ENCODE data around the gene CPNE5.

Gene CPNE5

GRCh38 chr6:36825994-36826393 is 13.2 kb downstream of the CPNE5 start:
- Mint-ChIP-seq H3K9me3 (no peaks in the 10 kb centered on the region), H3K4me1 (peaks cover 6% of the 10 kb centered on the region), H3K27ac (ENCODE audit: low read depth) (no peak overlapping the region), H3K4me3 (no peak overlapping the region), H3K27me3 (peaks cover 37% of the 10 kb centered on the region), H3K36me3 (ENCODE audit: insufficient read depth) (no peaks in the 10 kb centered on the region)
- ATAC-seq (replicated peaks; ENCODE audit: extremely low read depth, poor library complexity, severe bottlenecking), result no peak
- DNase-seq (ENCODE audit: low spot score in 2 of 2), result no peak

GRCh38 chr6:36825452-36825851 is 13.8 kb downstream of the CPNE5 start:
- peaks cover 37% of the 10 kb centered on the region for H3K27me3 Mint-ChIP-seq
- H3K27ac Mint-ChIP-seq (ENCODE audit: low read depth), result no peak overlapping the region
- H3K4me3 Mint-ChIP-seq, result no peak overlapping the region
- H3K36me3 Mint-ChIP-seq (ENCODE audit: insufficient read depth), result no peaks in the 10 kb centered on the region
- H3K9me3 Mint-ChIP-seq, result no peaks in the 10 kb centered on the region
- ATAC-seq (replicated peaks; ENCODE audit: extremely low read depth, poor library complexity, severe bottlenecking), result no peak
- H3K4me1 Mint-ChIP-seq, result peaks cover 6% of the 10 kb centered on the region
- no peak for DNase-seq (ENCODE audit: low spot score in 2 of 2)

GRCh38 chr6:36824253-36824652 is 15.0 kb downstream of the CPNE5 start:
- H3K4me3 Mint-ChIP-seq, result no peak overlapping the region
- H3K9me3 Mint-ChIP-seq, result no peaks in the 10 kb centered on the region
- ATAC-seq (replicated peaks; ENCODE audit: extremely low read depth, poor library complexity, severe bottlenecking) (no peak), DNase-seq (ENCODE audit: low spot score in 2 of 2) (no peak)
- peaks cover 6% of the 10 kb centered on the region for H3K4me1 Mint-ChIP-seq
- peaks cover 37% of the 10 kb centered on the region for H3K27me3 Mint-ChIP-seq
- H3K36me3 Mint-ChIP-seq (ENCODE audit: insufficient read depth), result no peaks in the 10 kb centered on the region
- H3K27ac Mint-ChIP-seq (ENCODE audit: low read depth), result no peak overlapping the region

- DNase-seq (ENCODE audit: low spot score in 2 of 2) (no peak), ATAC-seq (replicated peaks; ENCODE audit: extremely low read depth, poor library complexity, severe bottlenecking) (no peak)
- Mint-ChIP-seq H3K4me3 (no peak overlapping the region), H3K4me1 (peaks cover 6% of the 10 kb centered on the region), H3K27me3 (peaks cover 37% of the 10 kb centered on the region), H3K36me3 (ENCODE audit: insufficient read depth) (no peaks in the 10 kb centered on the region), H3K9me3 (no peaks in the 10 kb centered on the region), H3K27ac (ENCODE audit: low read depth) (no peak overlapping the region)
These were observed 15.7 kb downstream of the CPNE5 start for GRCh38 chr6:36823421-36824096.

- Mint-ChIP-seq H3K36me3 (ENCODE audit: insufficient read depth) (no peaks in the 10 kb centered on the region), H3K27ac (ENCODE audit: low read depth) (no peak overlapping the region), H3K9me3 (no peaks in the 10 kb centered on the region), H3K27me3 (peaks cover 35% of the 10 kb centered on the region), H3K4me3 (no peak overlapping the region), H3K4me1 (peaks cover 6% of the 10 kb centered on the region)
- ATAC-seq (replicated peaks; ENCODE audit: extremely low read depth, poor library complexity, severe bottlenecking), result no peak
- no peak for DNase-seq (ENCODE audit: low spot score in 2 of 2)
These were observed 16.6 kb downstream of the CPNE5 start for GRCh38 chr6:36822506-36823269.

GRCh38 chr6:36821581-36822335 is 17.5 kb downstream of the CPNE5 start:
- no peak for DNase-seq (ENCODE audit: low spot score in 2 of 2)
- no peak overlapping the region for H3K27ac Mint-ChIP-seq (ENCODE audit: low read depth)
- H3K27me3 Mint-ChIP-seq, result peaks cover 26% of the 10 kb centered on the region
- ATAC-seq (replicated peaks; ENCODE audit: extremely low read depth, poor library complexity, severe bottlenecking), result no peak
- no peak overlapping the region for H3K4me3 Mint-ChIP-seq
- no peaks in the 10 kb centered on the region for H3K4me1 Mint-ChIP-seq
- no peaks in the 10 kb centered on the region for H3K9me3 Mint-ChIP-seq
- H3K36me3 Mint-ChIP-seq (ENCODE audit: insufficient read depth), result no peaks in the 10 kb centered on the region

GRCh38 chr6:36820700-36821580 is 18.3 kb downstream of the CPNE5 start:
- Mint-ChIP-seq H3K9me3 (no peaks in the 10 kb centered on the region), H3K27me3 (peaks cover 18% of the 10 kb centered on the region), H3K27ac (ENCODE audit: low read depth) (no peak overlapping the region), H3K4me1 (no peaks in the 10 kb centered on the region), H3K36me3 (ENCODE audit: insufficient read depth) (no peaks in the 10 kb centered on the region), H3K4me3 (no peak overlapping the region)
- no peak for DNase-seq (ENCODE audit: low spot score in 2 of 2)
- no peak for ATAC-seq (replicated peaks; ENCODE audit: extremely low read depth, poor library complexity, severe bottlenecking)

GRCh38 chr6:36818756-36819155 is 20.5 kb downstream of the CPNE5 start:
- H3K4me3 Mint-ChIP-seq, result no peak overlapping the region
- ATAC-seq (replicated peaks; ENCODE audit: extremely low read depth, poor library complexity, severe bottlenecking) (no peak), DNase-seq (ENCODE audit: low spot score in 2 of 2) (no peak)
- H3K27ac Mint-ChIP-seq (ENCODE audit: low read depth), result no peak overlapping the region
- H3K36me3 Mint-ChIP-seq (ENCODE audit: insufficient read depth), result no peaks in the 10 kb centered on the region
- H3K9me3 Mint-ChIP-seq, result no peaks in the 10 kb centered on the region
- no peaks in the 10 kb centered on the region for H3K27me3 Mint-ChIP-seq
- no peaks in the 10 kb centered on the region for H3K4me1 Mint-ChIP-seq

GRCh38 chr6:36817847-36818246 is 21.4 kb downstream of the CPNE5 start:
- DNase-seq (ENCODE audit: low spot score in 2 of 2) (no peak), ATAC-seq (replicated peaks; ENCODE audit: extremely low read depth, poor library complexity, severe bottlenecking) (no peak)
- Mint-ChIP-seq H3K4me1 (no peaks in the 10 kb centered on the region), H3K4me3 (no peak overlapping the region), H3K36me3 (ENCODE audit: insufficient read depth) (no peaks in the 10 kb centered on the region), H3K27me3 (no peaks in the 10 kb centered on the region), H3K9me3 (no peaks in the 10 kb centered on the region), H3K27ac (ENCODE audit: low read depth) (no peak overlapping the region)

- ATAC-seq (replicated peaks; ENCODE audit: extremely low read depth, poor library complexity, severe bottlenecking) (no peak), DNase-seq (ENCODE audit: low spot score in 2 of 2) (no peak)
- Mint-ChIP-seq H3K9me3 (no peaks in the 10 kb centered on the region), H3K36me3 (ENCODE audit: insufficient read depth) (no peaks in the 10 kb centered on the region), H3K27me3 (no peaks in the 10 kb centered on the region), H3K4me1 (no peaks in the 10 kb centered on the region), H3K4me3 (no peak overlapping the region), H3K27ac (ENCODE audit: low read depth) (no peak overlapping the region)
These were observed 21.9 kb downstream of the CPNE5 start for GRCh38 chr6:36817176-36817817.

- Mint-ChIP-seq H3K4me1 (no peaks in the 10 kb centered on the region), H3K27ac (ENCODE audit: low read depth) (no peak overlapping the region), H3K27me3 (no peaks in the 10 kb centered on the region), H3K36me3 (ENCODE audit: insufficient read depth) (no peaks in the 10 kb centered on the region), H3K4me3 (no peak overlapping the region), H3K9me3 (no peaks in the 10 kb centered on the region)
- ATAC-seq (replicated peaks; ENCODE audit: extremely low read depth, poor library complexity, severe bottlenecking) (no peak), DNase-seq (ENCODE audit: low spot score in 2 of 2) (no peak)
These were observed 23.1 kb downstream of the CPNE5 start for GRCh38 chr6:36815962-36816735.

Measured in central memory CD8-positive, alpha-beta T cell (primary cell).